Raji (cell line): ENCODE results near the gene PLEKHM1.

Source experiments
- POLR2A ChIP-seq: IDR thresholded peaks from 2 replicates; pipeline ENCODE4 v1.6.1; 2011; ENCODE audit warnings: low read depth, low read length, control low read depth; ENCODE audit not compliant: insufficient read depth

The PLEKHM1 gene

DNA sequence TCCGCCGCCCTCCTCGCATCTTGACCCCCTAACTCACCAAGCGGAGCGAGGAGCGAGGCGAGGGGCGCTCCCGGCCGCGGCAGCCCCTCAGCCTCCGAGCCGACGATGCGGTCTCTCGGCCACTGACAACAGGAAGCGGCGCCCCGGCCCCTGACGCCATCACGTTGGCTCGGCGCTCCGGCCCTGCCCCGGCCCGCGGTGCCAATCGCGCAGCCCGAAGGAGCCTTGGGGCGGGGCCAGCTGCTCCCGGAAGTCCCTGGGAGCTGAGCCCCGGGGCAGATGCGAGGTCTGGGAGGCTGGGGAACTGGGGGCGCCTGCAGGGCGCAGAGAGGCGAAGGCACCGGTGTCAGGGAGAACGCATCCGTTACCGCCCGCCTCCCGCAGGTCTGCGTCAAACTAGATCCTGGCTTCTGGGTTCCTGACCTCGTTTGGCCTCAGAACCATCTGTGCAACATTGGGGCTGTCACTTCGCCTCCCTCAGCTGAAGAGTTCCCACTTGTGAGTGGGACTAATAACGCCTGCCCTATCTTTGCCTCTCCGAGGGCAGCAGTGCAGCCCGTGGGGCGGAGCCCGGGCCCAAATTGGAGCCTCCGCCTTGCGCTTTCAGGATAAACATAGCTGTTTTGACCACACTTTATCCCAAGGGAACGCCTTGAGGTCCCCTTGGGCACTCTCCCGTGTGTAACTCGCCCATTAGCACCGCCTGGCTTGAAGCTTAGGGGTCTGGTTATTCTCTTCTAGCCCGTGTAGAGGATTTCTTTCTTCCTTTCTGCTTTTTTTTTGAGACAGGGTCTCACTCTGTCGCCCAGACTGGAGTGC is at the start of gene PLEKHM1:
Gene PLEKHM1, minus strand, starts transcription at position 107 of the 819 bp plus-strand sequence. CDS start 8,237 bp downstream, outside the sequence.
- peak; percentile 60 for TF ChIP-seq POLR2A

DNA sequence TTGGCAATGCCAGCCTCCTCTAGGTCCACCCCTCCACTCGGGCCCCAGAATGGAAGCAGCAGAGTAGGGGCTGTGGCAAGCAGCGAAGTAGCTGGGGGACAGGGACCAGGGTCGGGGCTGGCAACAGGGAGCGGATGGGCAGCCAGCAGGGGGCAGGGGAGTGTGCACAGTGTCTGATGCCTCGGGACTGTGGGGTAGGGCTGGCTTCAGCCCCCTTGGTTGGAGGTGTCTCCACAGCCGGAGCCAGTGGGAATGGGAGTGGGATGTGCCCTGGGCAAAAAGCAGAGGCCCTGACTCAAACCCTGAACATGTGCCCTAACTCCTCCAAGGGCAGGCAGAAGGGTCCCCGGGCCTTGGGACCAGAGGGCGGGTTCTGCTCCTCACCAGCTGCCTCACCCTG is 39.4 kb downstream of the PLEKHM1 start:
- TF ChIP-seq POLR2A, result no peak

DNA sequence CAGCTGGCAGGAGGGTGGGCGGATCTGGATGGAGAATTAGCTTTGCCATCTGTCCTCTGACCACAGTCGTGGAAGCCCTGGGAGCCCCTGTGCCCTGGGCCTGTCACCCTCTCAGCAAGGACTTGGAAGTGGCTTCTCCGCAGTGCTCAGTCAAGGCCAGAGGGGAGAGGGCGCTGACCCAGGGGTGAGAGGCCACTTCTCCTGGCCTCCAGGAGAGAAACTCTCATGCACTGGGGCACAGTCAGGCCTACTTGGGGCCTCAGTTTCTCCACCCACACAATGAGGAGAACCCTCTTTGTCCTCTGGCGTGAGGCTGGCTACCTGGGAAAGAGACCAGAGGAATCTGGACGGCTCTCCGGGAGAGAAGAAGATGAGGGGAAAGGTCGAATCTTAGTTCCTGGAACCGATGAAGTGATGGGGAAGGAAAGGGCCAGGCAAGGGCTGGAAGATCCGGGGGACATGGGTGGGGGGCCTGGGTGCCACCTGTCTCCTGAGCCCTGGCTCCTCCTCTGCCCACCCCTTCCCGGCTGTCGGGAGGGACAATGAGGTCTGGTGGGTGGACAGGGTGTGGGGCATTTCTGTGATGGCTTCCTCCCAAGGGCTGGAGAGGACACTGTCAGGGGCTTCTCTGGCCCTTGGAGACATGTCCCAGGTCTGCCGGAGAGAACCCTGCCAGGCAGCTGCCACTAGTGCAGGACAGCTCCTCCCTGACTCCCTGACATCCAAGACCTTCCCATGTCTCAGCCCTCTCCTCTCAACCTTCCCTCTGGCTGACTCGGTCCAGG is 48.8 kb downstream of the PLEKHM1 start:
- TF ChIP-seq POLR2A, result no peak

DNA sequence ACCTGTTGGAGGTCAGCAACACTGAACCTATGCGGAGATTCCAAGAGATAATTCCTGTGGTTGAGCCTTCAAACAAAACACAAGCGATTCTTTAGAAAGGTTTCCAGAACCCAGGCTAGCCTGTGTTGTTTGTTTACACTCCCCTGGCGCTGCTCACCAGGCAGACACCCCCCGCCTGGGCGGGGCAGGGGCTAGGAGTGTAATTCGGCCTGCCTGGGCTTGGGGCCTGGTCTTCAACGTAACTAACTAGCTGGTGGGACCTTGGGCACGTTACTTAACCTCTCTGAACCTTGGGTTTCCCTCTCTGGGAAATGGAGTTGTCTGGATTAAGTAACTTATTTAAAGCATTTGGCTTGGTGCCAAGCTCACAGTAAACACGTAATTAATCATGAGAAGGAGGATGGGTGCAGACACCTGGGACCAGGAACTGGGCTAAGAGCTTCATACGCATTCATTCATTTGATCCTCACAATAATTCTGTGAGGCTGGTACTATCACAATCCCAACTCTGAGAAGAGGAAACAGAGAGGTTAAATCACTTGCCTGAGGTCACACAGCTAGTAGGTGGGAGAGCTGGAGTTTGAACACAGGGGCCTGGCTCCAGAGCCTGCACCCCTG is 50.3 kb downstream of the PLEKHM1 start:
- no peak for TF ChIP-seq POLR2A

DNA sequence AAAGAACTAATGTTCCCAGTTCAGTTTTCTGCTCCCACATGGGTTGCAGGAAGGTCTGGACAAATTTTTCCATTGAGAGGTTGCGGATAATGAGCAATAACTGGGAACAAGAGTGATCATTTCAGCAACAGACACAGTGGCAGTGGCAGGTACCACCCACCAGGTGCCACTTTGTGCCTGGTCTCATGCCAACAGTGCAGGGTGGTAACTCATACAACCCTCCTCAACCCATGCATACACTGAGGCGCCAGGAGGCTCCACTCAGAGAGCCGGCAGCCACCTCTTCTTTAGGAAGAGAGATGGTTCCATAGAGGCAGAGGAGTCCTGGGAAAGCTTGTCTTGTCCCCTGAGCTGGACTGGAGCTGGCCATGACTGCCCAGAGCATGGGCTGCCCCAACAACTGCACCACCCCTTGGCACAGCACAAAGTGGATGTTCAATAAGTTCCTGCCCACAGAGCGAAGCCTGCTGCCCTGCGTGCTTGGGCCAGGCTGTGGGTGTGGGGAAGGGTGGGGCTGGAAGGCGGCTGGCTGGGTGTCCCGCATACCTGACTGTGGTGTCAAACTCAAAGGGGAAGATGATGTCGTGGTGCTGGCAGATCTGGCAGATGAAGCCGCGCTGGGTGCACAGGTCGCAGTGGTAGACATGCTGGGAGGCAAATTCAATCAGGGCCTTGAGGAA is 51.5 kb downstream of the PLEKHM1 start:
- no peak for TF ChIP-seq POLR2A

DNA sequence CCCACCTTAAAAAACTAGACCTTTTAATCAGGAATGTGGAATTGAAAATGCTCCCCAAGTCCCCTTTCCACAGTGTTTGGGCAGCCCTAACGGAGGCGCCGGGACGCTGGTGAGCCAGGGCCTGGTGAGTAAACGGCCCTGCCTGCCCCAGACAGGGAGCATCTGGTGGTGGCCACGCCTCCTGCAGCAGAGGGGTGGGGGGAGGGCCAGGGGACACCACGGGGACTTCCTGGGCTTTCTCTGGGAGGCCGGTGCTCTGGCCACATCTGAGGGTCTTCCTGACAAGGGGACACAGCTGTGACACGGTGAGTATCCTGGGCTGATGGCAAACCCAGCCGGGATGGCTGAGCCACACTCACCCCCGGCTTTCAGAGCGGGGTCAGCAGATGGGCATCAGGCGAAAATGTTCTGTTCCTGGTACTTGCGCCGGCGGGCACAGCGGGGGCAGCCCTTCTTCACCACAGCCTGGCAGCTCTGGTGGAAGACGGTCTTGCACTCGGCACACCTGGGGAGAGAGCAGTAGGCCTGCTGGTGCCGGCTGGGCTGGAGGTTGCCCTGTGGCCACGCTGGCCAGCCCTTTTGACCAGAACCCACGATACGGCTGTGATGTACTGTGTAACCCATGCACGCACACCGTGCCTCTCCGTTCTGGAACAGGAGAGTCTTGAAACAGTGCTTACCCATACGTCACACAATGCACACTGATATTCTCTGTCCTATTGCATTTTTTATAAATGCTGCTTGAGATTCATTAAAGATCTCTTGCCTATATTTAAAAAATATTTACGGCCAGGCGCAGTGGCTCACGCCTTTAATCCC is 52.8 kb downstream of the PLEKHM1 start:
- TF ChIP-seq POLR2A, result no peak

DNA sequence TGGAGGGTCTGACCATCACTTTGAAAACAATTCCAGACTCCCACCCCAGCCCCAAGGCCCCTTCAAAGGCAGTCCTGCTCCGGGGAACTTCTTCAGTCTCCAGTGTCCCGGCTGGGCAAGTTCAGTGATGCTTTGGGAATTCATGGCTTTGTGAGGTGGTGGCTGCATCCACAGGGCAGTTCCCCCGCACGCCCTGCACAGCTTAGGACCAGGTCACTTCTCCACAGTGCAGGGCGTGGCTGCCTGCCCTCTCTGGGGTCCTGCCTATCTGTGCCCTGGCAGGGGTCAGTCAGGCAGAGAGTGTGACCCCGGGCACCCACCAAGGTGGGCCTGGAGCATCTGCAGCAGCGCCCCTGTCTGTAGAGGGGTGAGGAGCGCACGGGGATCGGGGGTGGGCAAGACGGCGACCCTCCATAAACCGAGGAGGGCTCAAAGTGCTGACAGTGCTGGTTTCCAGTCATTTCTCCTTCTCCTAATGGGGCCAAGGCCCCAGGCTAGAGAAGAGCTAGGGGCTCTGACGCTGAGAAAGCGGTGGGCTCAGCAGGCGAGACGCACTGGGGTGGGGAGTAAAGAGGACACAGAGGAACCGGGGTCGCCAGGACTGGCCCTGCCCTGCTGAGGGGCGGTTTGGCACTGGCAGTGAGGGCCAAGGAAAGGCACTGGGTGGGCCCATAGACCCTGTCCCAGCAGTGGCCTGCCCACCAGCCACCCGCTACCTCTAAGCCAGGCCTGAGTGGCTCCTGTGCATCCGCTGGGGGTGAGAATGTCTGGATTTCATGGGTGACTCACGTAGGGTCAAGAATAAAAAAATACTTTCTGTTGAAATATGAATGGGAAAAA is 53.7 kb downstream of the PLEKHM1 start:
- no peak for TF ChIP-seq POLR2A

DNA sequence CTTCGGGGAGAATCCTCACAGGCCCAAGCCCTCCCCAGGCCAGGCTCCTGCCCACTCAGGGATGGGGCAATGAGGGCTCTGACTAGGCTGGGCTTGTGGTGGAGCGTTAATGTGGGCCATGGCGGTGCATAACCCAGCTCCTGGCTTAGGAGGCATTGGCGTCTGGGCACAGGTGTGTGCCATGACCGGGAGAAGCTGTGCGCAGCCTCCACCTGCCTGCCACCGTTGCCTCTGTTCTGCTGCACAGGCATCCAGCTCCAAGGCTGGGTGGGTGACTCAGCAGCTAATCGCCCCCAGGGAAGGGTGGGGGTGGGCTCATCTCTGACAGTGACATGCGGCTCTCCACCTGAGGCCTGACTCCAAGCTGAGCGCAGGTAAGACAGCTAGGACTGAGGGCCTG is 54.4 kb downstream of the PLEKHM1 start:
- TF ChIP-seq POLR2A, result no peak

DNA sequence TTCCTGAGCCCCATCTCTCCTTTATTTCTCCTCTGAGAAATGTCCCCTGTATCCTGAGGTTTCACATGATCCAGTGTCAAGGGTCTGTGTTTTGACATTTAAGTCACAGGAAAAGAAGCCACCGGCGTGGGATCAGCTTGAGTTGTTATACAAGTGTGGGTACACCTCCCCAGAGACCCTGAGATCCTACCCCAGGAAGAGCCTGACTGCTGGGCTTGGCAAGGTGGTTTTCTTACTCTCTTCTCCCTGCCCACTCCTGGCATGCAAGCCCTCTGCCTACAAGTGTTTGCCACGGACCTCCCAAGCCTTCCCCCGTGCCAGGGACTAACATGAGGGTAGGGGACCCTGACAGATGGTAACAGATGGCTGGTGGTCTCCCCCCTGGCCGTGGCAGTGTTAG is 55.0 kb downstream of the PLEKHM1 start:
- TF ChIP-seq POLR2A, result no peak

DNA sequence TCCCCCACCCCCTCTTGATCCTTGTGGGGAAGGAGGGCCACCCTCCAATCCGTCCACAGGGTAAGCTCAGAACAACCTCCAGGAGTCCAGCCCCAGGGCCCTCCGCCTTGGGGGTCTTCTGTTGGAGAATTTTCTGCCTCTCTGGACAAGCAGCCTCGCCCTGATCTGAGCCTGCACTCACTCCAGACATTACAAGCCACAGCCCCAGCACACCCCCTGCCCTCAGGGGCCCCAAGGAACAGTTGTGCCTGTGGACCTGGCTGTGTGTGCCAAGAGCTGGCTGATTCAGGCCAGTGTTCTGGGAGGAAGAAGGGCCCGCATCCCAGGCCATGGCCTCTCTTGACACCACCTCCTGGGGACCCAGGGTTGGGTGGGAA is 57.4 kb downstream of the PLEKHM1 start:
- TF ChIP-seq POLR2A, result no peak

DNA sequence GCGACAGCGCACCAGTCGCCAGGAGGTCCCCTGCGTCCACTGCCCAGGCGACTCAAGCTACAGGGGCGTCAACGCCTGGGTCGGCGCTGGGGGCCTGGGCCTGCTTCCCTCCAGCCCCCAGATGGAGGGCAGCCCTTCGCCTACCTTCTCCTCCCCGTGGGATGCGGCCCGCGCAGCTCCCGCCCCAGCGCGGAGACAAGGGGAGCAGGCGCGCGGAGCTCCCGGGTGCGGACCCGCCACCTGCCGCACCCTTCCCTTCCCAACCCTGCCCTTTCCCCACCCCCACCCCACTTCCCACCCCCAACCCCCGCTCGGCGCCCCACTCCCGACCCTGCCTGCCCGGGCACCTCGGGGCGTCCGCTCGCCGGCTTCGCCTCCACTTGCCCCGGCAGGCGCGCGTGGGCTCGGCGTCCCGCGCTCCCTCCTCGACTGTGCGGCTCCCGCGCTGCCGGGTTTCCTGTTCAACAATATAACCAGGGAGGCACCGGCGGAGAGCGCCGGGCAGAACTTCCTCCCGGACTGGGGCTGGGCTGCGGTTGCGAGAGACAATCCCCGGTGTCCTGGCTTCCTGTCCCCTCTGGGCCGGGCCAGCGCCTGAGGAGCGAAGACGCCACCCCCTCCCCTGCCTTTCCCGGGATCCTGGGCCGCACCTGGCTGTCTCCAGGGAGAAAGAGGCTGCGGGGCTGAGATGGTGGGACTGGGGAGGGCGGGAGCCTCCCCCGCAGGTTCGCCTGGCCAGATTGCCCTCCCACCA is 57.9 kb downstream of the PLEKHM1 start, which contains the start of gene ARHGAP27:
Gene ARHGAP27, minus strand, starts transcription at position 466 of the 754 bp plus-strand sequence. CDS start 2,591 bp downstream, outside the sequence.
- TF ChIP-seq POLR2A, result no peak

DNA sequence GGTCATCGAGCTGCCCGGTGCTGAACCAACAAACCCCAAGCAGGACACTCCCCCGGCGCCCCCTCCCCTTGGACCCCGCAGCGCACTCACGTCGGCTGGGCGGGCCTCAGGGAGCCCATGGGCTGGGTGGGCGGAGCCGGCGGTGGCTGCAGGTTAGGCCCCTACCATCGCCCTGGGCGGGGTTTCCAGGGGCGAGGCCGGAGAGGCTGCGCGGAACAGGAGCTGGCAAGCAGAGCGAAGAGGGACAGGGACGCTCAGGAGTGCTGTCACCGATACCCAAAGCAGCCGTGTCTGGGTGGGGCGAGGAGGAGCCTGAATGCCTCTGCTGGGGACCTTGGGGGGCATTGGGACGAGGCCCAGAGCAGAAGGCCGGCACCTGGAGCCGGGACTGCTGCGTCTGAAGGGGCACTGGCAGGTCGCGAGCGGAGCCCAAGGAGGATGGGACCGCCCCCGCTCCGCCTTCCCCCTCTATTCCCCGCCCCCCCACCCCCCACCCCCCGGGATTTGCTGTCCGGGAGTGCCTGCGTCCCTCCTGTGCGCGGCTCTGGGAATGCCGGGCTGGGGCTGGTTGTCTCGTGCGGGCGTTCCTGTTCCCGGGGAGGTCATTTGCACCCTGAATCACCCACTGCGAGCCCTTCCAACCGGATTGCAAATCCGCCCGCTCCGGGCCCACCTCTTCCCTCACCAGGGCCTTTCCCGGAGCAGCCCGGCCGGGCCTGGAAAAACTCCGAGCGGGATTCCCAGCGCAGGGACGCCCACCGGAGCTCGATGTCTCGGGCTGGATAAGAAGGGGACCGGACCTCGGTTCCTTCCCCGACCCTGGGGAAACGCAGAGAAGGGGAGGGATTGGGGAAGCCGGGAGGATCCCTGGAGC is 58.8 kb downstream of the PLEKHM1 start:
- no peak for TF ChIP-seq POLR2A
